NCI-H2227 treated with DMSO at 0.1 percent for 48 hours (cell line): ENCODE results near the gene FASTK.

Experiments used
- DNase-seq: peaks from one replicate; lab custom pipeline; 2025; lab: John Stamatoyannopoulos, UW

The FASTK gene

GRCh38 chr7:151065516-151065915 lies 15.1 kb downstream of the FASTK start:
- DNase-seq = no peak

- no peak for DNase-seq
These were observed 15.6 kb downstream of the FASTK start for GRCh38 chr7:151064993-151065392.

- DNase-seq = no peak
These were observed 16.2 kb downstream of the FASTK start for GRCh38 chr7:151064454-151064853.

GRCh38 chr7:151063212-151063561 lies 17.4 kb downstream of the FASTK start:
- DNase-seq = no peak

GRCh38 chr7:151062399-151063211 lies 18.0 kb downstream of the FASTK start:
- DNase-seq = peak; percentile 21

GRCh38 chr7:151062111-151062398 lies 18.6 kb downstream of the FASTK start:
- no peak for DNase-seq

- no peak for DNase-seq
These were observed 19.1 kb downstream of the FASTK start for GRCh38 chr7:151061213-151062110.

GRCh38 chr7:151060416-151061212 lies 20.0 kb downstream of the FASTK start:
- no peak for DNase-seq

GRCh38 chr7:151060113-151060415 lies 20.5 kb downstream of the FASTK start:
- no peak for DNase-seq

GRCh38 chr7:151059367-151060112 lies 21.1 kb downstream of the FASTK start, which contains the start of gene SLC4A2:
TSS of gene SLC4A2 (plus strand) at chr7:151059589. CDS start at chr7:151061988, 2,399 bp downstream.
- DNase-seq = peak; percentile 63

GRCh38 chr7:151058781-151059366 lies 21.7 kb downstream of the FASTK start:
- DNase-seq = no peak

- DNase-seq = peak; percentile 99
These were observed 22.4 kb downstream of the FASTK start for GRCh38 chr7:151057989-151058780.

GRCh38 chr7:151057506-151057988 lies 23.1 kb downstream of the FASTK start, which contains the start of gene CDK5:
TSS of gene CDK5 (minus strand) at chr7:151057897. CDS start at chr7:151057848, 49 bp downstream.
- no peak for DNase-seq

GRCh38 chr7:151056666-151057505 lies 23.7 kb downstream of the FASTK start:
- peak; percentile 10 for DNase-seq

- no peak for DNase-seq
These were observed 24.3 kb downstream of the FASTK start for GRCh38 chr7:151056283-151056665.

- no peak for DNase-seq
These were observed 26.9 kb downstream of the FASTK start for GRCh38 chr7:151053751-151054150.

- no peak for DNase-seq
These were observed 27.5 kb downstream of the FASTK start for GRCh38 chr7:151053096-151053495.

- DNase-seq = no peak
These were observed 29.5 kb downstream of the FASTK start for GRCh38 chr7:151051108-151051507.

- no peak for DNase-seq
These were observed 31.6 kb downstream of the FASTK start for GRCh38 chr7:151048911-151049463.
